CD8-positive, alpha-beta memory T cell (primary cell): ENCODE measurements around the gene HSBP1L1. TPM values are rescaled to one million over a fixed set of nuclear protein-coding genes. Genes with fewer than 3 reads are reported as not detected.

Experiments used
- CTCF ChIA-PET: fragments of 350-600 bp; sonication (Branson Sonifier 250); formaldehyde crosslinking; loops from one replicate; lab custom pipeline; 2021; ENCODE audit warnings: antibody characterized with exemption; lab: Charles Lee
- POLR2A ChIA-PET: fragments of 350-600 bp; sonication (Branson Sonifier 250); formaldehyde crosslinking; loops from one replicate; lab custom pipeline; 2021; ENCODE audit warnings: antibody characterized with exemption; lab: Charles Lee
- DNase-seq, 5 donors: peaks; one replicate each; pipeline versions ENCODE4 v3.0.0 to v3.0.0-alpha.2; 2020 to 2022; ENCODE audit warnings: mixed read lengths in 1 of 5
- H3K27ac ChIP-seq: one replicate; pipeline ENCODE4 v1.7.0; 2013; ENCODE audit warnings: low read depth, mild to moderate bottlenecking, low read length, moderate library complexity
- H3K27me3 ChIP-seq: 2 replicates; pipeline ENCODE4 v1.7.0; 2013; ENCODE audit warnings: low read length, mild to moderate bottlenecking; ENCODE audit not compliant: insufficient read depth, poor library complexity, severe bottlenecking
- H3K36me3 ChIP-seq: 2 replicates; pipeline ENCODE4 v1.7.0; 2013; ENCODE audit warnings: mild to moderate bottlenecking, low read length, moderate library complexity; ENCODE audit not compliant: insufficient read depth
- H3K4me1 ChIP-seq: 2 replicates; pipeline ENCODE4 v1.7.0; 2013; ENCODE audit warnings: mild to moderate bottlenecking, low read length, moderate library complexity; ENCODE audit not compliant: insufficient read depth
- H3K4me3 ChIP-seq: 2 replicates; pipeline ENCODE4 v1.7.0; 2013; ENCODE audit warnings: mild to moderate bottlenecking, low read length
- H3K9me3 ChIP-seq: 2 replicates; pipeline ENCODE4 v1.7.0; 2013; ENCODE audit warnings: mild to moderate bottlenecking, low read length
- H3K27ac Mint-ChIP-seq, 8 donors: one replicate each; pipeline ENCODE4 v1.8.0; 2020 to 2021; ENCODE audit warnings: mixed read lengths in 8 of 8, mild to moderate bottlenecking in 6 of 8, inconsistent platforms in 3 of 8, moderate library complexity in 3 of 8
- H3K27me3 Mint-ChIP-seq, 2 donors: one replicate each; pipeline ENCODE4 v1.8.0; 2020 to 2021; ENCODE audit warnings: mixed read lengths in 2 of 2, mild to moderate bottlenecking in 1 of 2, moderate library complexity in 1 of 2
- H3K36me3 Mint-ChIP-seq, 3 donors: one replicate each; pipeline ENCODE4 v1.8.0; 2020 to 2021; ENCODE audit warnings: mixed read lengths in 3 of 3, inconsistent platforms in 1 of 3, mild to moderate bottlenecking in 1 of 3
- H3K4me1 Mint-ChIP-seq, 3 donors: one replicate each; pipeline ENCODE4 v1.8.0; 2020 to 2021; ENCODE audit warnings: mixed read lengths in 3 of 3, inconsistent platforms in 1 of 3, mild to moderate bottlenecking in 1 of 3
- H3K4me3 Mint-ChIP-seq, 7 donors: one replicate each; pipeline ENCODE4 v1.8.0; 2020 to 2021; ENCODE audit warnings: mixed read lengths in 7 of 7, mild to moderate bottlenecking in 6 of 7, moderate library complexity in 4 of 7, inconsistent platforms in 2 of 7
- H3K9me3 Mint-ChIP-seq, 5 donors: one replicate each; pipeline ENCODE4 v1.8.0; 2020 to 2022; ENCODE audit warnings: mixed read lengths in 5 of 5, mild to moderate bottlenecking in 3 of 5, moderate library complexity in 2 of 5, inconsistent platforms in 1 of 5
- polyA plus RNA-seq: library from polyadenylated mRNA; unstranded; fragments of 300-500 nt; fragmentation: Illumina TruSeq; gene quantifications from one replicate; pipeline ENCODE4 v1.2.3, GENCODE V29; 2021
- total RNA-seq, 2 experiments: library from RNA; stranded (reverse); gene quantifications; one replicate each; pipeline ENCODE4 v1.2.3, GENCODE V29; 2021

HSBP1L1 gene
- total and polyA plus RNA-seq, 3 experiments from 2014 or later: 3.3 to 17.2 (median 4.2) TPM

- Histone ChIP-seq H3K4me3 (no peak overlapping the region), H3K9me3 (no peaks in the 10 kb centered on the region), H3K36me3 (no peaks in the 10 kb centered on the region), H3K4me1 (peaks cover 35% of the 10 kb centered on the region), H3K27ac (no peak overlapping the region), H3K27me3 (no peaks in the 10 kb centered on the region)
- H3K9me3 Mint-ChIP-seq: no peaks in the 10 kb centered on the region
- H3K36me3 Mint-ChIP-seq: peaks cover 0 to 7% (median 0%) of the 10 kb centered on the region in 3 donors
- peak overlapping the region in 5 of 8 donors; percentile 82 to 98 (median 96) for H3K27ac Mint-ChIP-seq
- peaks cover 0 to 7% of the 10 kb centered on the region in 2 donors for H3K27me3 Mint-ChIP-seq
- ChIA-PET CTCF (interaction anchor here (1.3 to 1.6 kb wide), 3 partner anchors 11 to 196 kb away, joined by 3 to 4 read pairs (median 4); partner anchors contain the start of gene SLC66A2), POLR2A (interaction anchor here (1.1 kb wide), 1 partner anchor 11 kb away, joined by 5 read pairs; the partner anchor contains the start of gene SLC66A2)
- H3K4me1 Mint-ChIP-seq: peaks cover 30 to 44% (median 34%) of the 10 kb centered on the region in 3 donors
- no peak overlapping the region for H3K4me3 Mint-ChIP-seq
- no peak for DNase-seq
Measured at GRCh38 chr18:79962311-79962710, 2.1 kb upstream of the HSBP1L1 start.

GRCh38 chr18:79962835-79963657, 1.4 kb upstream of the HSBP1L1 start:
- H3K27ac Mint-ChIP-seq: peak overlapping the region; percentile 82 to 98 (median 96)
- Histone ChIP-seq H3K27me3 (no peaks in the 10 kb centered on the region), H3K4me3 (peak overlapping the region; percentile 28), H3K4me1 (peaks cover 35% of the 10 kb centered on the region), H3K36me3 (no peaks in the 10 kb centered on the region), H3K27ac (no peak overlapping the region), H3K9me3 (no peaks in the 10 kb centered on the region)
- H3K36me3 Mint-ChIP-seq: peaks cover 0 to 12% (median 0%) of the 10 kb centered on the region in 3 donors
- ChIA-PET POLR2A (interaction anchor here (0.7 to 1.6 kb wide), 4 partner anchors 11 to 565 kb away, joined by 3 to 6 read pairs (median 4); partner anchors contain the start of genes SLC66A2 and TXNL4A), CTCF (interaction anchor here (0.9 to 2.0 kb wide), 5 partner anchors 10 to 22 kb away, joined by 3 to 13 read pairs (median 4); partner anchors contain the start of gene SLC66A2)
- DNase-seq: peak in 4 of 5 donors; percentile 63 to 82 (median 66)
- H3K27me3 Mint-ChIP-seq: peaks cover 0 to 7% of the 10 kb centered on the region in 2 donors
- H3K4me3 Mint-ChIP-seq: peak overlapping the region; percentile 78 to 86 (median 84)
- H3K4me1 Mint-ChIP-seq: peaks cover 32 to 48% (median 34%) of the 10 kb centered on the region in 3 donors
- H3K9me3 Mint-ChIP-seq: no peaks in the 10 kb centered on the region

DNA sequence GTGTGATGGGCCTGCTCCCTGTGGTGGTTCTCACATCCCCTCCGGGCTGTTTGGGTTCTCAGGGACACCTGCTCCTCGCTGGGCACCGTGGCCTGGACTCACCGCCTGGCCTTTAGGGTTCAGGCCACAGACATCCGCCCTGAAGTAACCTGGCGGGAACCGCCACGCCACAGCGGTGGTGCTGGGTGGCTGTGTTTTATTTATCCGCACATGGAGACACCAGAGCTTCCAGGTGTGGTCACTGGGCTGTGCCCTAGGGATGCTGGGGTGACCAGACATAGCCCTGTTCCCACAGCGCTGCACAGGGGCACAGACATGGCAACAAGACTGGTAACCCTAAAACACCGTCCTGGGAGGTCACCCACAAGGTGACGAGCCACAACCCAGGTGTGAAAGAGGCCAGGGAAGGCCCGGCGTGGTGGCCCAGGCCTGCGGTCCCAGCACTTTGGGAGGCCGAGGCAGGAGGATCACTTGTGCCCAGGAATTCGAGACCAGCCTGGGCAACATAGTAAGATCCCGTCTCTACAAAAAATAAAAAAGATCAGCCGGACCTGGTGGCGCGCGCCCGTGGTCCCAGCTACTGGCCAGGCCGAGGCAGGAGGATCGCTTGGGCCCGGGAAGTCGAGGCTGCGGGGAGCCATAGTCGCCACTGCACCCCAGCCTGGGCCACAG, 649 bp upstream of the HSBP1L1 start:
- Histone ChIP-seq H3K27me3 (no peaks in the 10 kb centered on the region), H3K27ac (no peak overlapping the region), H3K4me1 (peaks cover 35% of the 10 kb centered on the region), H3K4me3 (peak overlapping the region; percentile 28), H3K9me3 (no peaks in the 10 kb centered on the region), H3K36me3 (no peaks in the 10 kb centered on the region)
- H3K9me3 Mint-ChIP-seq: no peaks in the 10 kb centered on the region
- peak overlapping the region; percentile 78 to 86 (median 84) for H3K4me3 Mint-ChIP-seq
- H3K27me3 Mint-ChIP-seq: peaks cover 0 to 7% of the 10 kb centered on the region in 2 donors
- ChIA-PET POLR2A (interaction anchor here (0.7 to 1.6 kb wide), 5 partner anchors 11 to 565 kb away, joined by 3 to 6 read pairs (median 4); partner anchors contain the start of genes SLC66A2 and TXNL4A), CTCF (interaction anchor here (0.8 to 2.0 kb wide), 5 partner anchors 9 to 21 kb away, joined by 3 to 13 read pairs (median 3); partner anchors contain the start of gene SLC66A2)
- H3K4me1 Mint-ChIP-seq: peaks cover 32 to 49% (median 34%) of the 10 kb centered on the region in 3 donors
- H3K36me3 Mint-ChIP-seq: peaks cover 0 to 14% (median 0%) of the 10 kb centered on the region in 3 donors
- no peak for DNase-seq
- peak overlapping the region; percentile 82 to 98 (median 96) for H3K27ac Mint-ChIP-seq

DNA sequence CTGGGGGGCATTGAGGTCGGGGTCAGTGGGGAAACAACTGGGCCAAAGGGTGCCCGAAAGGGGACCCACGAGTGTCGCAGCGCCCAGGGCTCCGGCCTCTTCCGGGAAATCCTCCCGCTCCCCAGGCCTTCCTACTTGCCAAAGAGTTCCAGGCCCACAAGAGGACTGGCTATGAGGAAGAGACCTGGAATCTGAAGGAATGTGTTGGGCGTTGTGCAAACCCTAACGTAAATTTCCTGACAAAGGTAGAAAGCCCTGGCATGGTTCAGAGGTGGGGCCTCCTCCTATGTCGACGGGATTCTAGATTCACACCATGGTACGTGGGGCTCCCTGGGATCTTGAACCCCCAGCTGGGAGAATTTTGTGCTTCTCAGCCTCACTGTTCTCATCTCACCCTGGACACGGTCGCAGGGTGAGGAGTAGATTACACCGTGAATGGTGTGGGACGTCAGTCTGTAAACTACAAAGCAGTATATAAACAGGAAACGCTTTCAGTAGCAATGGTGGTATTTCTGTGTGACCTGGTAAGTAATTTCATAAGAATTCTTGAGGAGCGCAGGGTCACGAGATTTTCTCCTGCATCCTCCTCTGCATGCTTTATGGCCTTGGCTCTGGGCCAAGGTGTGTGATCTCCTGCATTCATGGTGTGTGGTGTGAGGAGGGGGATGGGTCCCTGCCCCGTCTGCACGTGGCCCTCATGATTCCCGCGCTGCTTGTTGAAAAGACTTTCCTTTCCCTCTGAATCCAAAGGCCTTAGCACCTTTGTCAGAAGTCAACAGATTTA, 868 bp downstream of the HSBP1L1 start:
- Histone ChIP-seq H3K27me3 (no peaks in the 10 kb centered on the region), H3K36me3 (peaks cover under 1% of the 10 kb centered on the region), H3K4me1 (peaks cover 28% of the 10 kb centered on the region), H3K9me3 (no peaks in the 10 kb centered on the region), H3K4me3 (peak overlapping the region; percentile 28), H3K27ac (no peak overlapping the region)
- ChIA-PET POLR2A (interaction anchor here (1.0 to 1.5 kb wide), 2 partner anchors 20 to 69 kb away, joined by 5 to 6 read pairs; no protein-coding TSS in a partner anchor), CTCF (interaction anchor here (0.8 to 2.0 kb wide), 3 partner anchors 13 to 20 kb away, joined by 3 to 13 read pairs (median 3); partner anchors contain the start of gene SLC66A2)
- peaks cover 30 to 48% (median 31%) of the 10 kb centered on the region in 3 donors for H3K4me1 Mint-ChIP-seq
- peak overlapping the region; percentile 56 to 94 (median 90) for H3K27ac Mint-ChIP-seq
- DNase-seq: peak in 1 of 5 donors; percentile 41
- no peaks in the 10 kb centered on the region for H3K9me3 Mint-ChIP-seq
- peaks cover 0 to 7% of the 10 kb centered on the region in 2 donors for H3K27me3 Mint-ChIP-seq
- peak overlapping the region; percentile 79 to 87 (median 84) for H3K4me3 Mint-ChIP-seq
- peaks cover 0 to 21% (median 0%) of the 10 kb centered on the region in 3 donors for H3K36me3 Mint-ChIP-seq

DNA sequence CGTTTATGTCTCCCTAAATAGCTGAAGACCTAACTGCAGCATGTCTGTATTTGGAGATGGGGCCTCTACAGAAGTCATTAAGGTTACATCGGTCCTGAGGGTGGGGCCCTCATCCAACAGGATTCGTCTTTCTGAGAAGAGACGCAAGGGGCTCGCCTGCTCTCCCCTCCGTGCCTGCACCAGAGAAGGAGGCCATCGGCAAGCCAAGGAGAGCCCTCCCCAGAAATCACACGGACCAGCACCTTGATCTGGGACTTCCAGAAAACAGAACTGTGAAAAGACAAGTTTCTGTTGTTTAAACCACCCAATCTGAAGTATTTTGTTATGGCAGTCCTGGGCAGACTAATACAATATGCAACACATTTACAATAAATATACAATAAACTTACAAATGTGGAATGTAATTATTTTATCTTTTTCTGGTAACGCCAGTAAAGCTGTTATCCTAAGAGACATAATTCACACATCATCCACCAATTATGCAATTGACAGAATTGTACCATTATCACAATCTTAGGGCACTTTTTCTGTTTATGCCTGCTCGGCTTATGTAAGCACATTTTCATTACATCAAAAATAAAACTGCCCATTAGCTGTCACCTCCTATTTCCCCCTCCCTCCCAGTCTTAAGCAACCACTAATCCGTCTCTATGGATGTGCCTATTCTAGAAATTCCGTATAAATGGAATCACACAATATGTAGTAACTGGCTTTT, 6.1 kb downstream of the HSBP1L1 start:
- Mint-ChIP-seq H3K9me3 (no peaks in the 10 kb centered on the region), H3K36me3 (peaks cover 5 to 67% (median 11%) of the 10 kb centered on the region in 3 donors), H3K27me3 (no peaks in the 10 kb centered on the region), H3K4me3 (peak overlapping the region in 1 of 7 donors; percentile 29), H3K4me1 (peaks cover 24 to 26% (median 24%) of the 10 kb centered on the region in 3 donors), H3K27ac (peak overlapping the region in 4 of 8 donors; percentile 19 to 85 (median 60))
- H3K27me3 ChIP-seq: no peaks in the 10 kb centered on the region
- H3K27ac ChIP-seq: no peak overlapping the region
- H3K9me3 ChIP-seq: no peaks in the 10 kb centered on the region
- POLR2A ChIA-PET: no interaction called here
- H3K4me1 ChIP-seq: no peaks in the 10 kb centered on the region
- CTCF ChIA-PET: no interaction called here
- H3K36me3 ChIP-seq: peaks cover 20% of the 10 kb centered on the region
- DNase-seq: no peak
- no peak overlapping the region for H3K4me3 ChIP-seq

DNA sequence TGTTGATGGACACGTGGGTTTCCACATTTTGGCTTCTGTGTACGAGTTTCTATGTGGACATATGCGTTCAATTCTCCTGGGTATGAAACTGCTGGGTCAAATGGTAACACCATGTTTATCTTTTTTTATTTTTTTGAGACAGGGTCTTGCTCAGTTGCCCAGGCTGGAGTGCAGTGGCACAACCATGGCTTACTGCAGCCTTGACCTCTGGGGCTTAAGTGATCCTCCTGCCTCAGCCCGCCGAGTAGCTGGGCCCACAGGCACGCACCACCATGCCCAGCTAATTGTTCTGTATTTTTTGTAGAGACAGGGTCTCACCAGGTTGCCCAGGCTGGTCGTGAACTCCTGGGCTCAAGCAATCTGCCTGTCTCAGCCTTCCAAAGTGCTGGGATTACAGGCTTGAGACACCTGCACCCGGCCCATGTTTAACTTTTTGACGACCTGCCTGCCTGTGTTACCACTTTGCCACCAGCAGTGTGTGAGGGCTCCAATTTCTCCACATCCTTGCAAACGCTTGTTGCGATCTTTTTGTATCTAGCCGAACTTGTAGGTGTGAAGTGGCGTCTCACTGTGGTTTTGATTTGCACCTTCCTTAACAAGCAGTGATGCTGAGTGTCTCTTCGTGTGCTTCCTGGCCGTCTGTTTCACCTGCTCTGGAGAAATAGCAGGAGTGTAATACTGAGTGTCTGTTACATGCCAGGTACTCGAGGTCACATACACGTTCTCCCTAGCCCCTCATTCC, 6.9 kb downstream of the HSBP1L1 start:
- peak overlapping the region; percentile 19 to 86 (median 80) for H3K27ac Mint-ChIP-seq

More for the DNA sequence above, 6.9 kb downstream of the HSBP1L1 start:
- Mint-ChIP-seq H3K27me3 (no peaks in the 10 kb centered on the region), H3K4me3 (peak overlapping the region in 3 of 7 donors; percentile 7 to 55 (median 23)), H3K36me3 (peaks cover 5 to 75% (median 11%) of the 10 kb centered on the region in 3 donors), H3K4me1 (peaks cover 22 to 28% (median 25%) of the 10 kb centered on the region in 3 donors), H3K9me3 (no peaks in the 10 kb centered on the region)
- POLR2A ChIA-PET: no interaction called here
- Histone ChIP-seq H3K4me1 (no peaks in the 10 kb centered on the region), H3K9me3 (no peaks in the 10 kb centered on the region), H3K36me3 (peaks cover 24% of the 10 kb centered on the region), H3K27me3 (no peaks in the 10 kb centered on the region), H3K4me3 (no peak overlapping the region), H3K27ac (no peak overlapping the region)
- DNase-seq: no peak
- CTCF ChIA-PET: no interaction called here
